GM23338 (cell line): ENCODE measurements around the gene CHTF8. TPM values are rescaled to one million over a fixed set of nuclear protein-coding genes. Genes with fewer than 3 reads are reported as not detected.

Experiments used
- EZH2phosphoT487 ChIP-seq: fragments of 200-600 bp; sonication (generic); IDR thresholded peaks from one replicate; pipeline ENCODE4 v1.8.1; 2018; ENCODE audit warnings: antibody characterized with exemption; ENCODE audit not compliant: unreplicated experiment
- NANOG ChIP-seq: IDR thresholded peaks from 2 replicates; pipeline ENCODE4 v1.6.1; 2016; ENCODE audit warnings: antibody characterized with exemption, borderline replicate concordance
- ZNF462 ChIP-seq: fragments of 250-450 bp; sonication (Bioruptor Pico); IDR thresholded peaks from 2 replicates; pipeline ENCODE4 v1.5.0; 2020; ENCODE audit warnings: mild to moderate bottlenecking, moderate library complexity
- polyA plus RNA-seq: library from polyadenylated mRNA; unstranded; fragments of >200 nt; fragmentation: Nextera tagmentation; extraction: Ambion mirVana; gene quantifications from 2 replicates; pipeline ENCODE4 v1.2.1, GENCODE V29; 2016
- total RNA-seq: library from RNA; depleted of rRNA; stranded (reverse); fragments of >200 nt; shearing (Covaris generic); gene quantifications from 2 replicates; pipeline ENCODE4 v1.2.3, GENCODE V29; 2014
- TF ChIP-seq, protein P1 (sequence below): IDR thresholded peaks from one replicate; pipeline ENCODE4 v1.6.1; 2018; ENCODE audit warnings: antibody characterized with exemption; ENCODE audit not compliant: unreplicated experiment

The CHTF8 gene
- total and polyA plus RNA-seq, 2 experiments from 2014 or later = 24.4 to 155 TPM

DNA sequence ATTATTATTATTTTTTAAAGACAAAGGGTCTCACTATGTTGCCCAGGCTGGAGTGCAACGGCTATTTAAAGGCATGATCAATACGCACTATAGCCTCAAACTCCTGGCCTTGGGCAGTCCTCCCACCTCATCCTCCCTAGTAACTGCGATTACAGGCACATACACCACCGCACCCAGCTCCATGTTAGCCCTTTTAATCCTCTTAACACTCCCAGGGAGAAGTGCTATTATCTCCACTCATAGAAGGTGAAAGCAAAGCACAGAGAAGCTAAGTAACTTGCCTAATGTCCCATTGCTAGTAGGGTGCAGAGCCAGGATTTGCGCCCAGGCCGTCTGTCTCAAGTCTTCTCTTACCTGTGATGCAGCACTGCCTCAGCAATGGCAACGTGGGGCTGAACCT is 22.0 kb downstream of the CHTF8 start (continued):
- TF ChIP-seq, protein P1, sequence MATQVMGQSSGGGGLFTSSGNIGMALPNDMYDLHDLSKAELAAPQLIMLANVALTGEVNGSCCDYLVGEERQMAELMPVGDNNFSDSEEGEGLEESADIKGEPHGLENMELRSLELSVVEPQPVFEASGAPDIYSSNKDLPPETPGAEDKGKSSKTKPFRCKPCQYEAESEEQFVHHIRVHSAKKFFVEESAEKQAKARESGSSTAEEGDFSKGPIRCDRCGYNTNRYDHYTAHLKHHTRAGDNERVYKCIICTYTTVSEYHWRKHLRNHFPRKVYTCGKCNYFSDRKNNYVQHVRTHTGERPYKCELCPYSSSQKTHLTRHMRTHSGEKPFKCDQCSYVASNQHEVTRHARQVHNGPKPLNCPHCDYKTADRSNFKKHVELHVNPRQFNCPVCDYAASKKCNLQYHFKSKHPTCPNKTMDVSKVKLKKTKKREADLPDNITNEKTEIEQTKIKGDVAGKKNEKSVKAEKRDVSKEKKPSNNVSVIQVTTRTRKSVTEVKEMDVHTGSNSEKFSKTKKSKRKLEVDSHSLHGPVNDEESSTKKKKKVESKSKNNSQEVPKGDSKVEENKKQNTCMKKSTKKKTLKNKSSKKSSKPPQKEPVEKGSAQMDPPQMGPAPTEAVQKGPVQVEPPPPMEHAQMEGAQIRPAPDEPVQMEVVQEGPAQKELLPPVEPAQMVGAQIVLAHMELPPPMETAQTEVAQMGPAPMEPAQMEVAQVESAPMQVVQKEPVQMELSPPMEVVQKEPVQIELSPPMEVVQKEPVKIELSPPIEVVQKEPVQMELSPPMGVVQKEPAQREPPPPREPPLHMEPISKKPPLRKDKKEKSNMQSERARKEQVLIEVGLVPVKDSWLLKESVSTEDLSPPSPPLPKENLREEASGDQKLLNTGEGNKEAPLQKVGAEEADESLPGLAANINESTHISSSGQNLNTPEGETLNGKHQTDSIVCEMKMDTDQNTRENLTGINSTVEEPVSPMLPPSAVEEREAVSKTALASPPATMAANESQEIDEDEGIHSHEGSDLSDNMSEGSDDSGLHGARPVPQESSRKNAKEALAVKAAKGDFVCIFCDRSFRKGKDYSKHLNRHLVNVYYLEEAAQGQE = no peak
- TF ChIP-seq NANOG = no peak
- no peak for TF ChIP-seq ZNF462
- TF ChIP-seq EZH2phosphoT487 = no peak
